ENCODE data around the gene HBD.

Gene HBD

GRCh38 chr11:5234381-5234834, at the start of gene HBD:
Gene HBD (minus strand): TSS chr11:5234483. CDS start chr11:5234433, 50 bp downstream.
- DNase-seq (ENCODE audit: low read depth) = no peak

GRCh38 chr11:5283882-5284281, 49.6 kb upstream of the HBD start:
- H3K4me3 ChIP-seq (ENCODE audit: low read length) = no peak overlapping the region
- TF ChIP-seq, protein P1, sequence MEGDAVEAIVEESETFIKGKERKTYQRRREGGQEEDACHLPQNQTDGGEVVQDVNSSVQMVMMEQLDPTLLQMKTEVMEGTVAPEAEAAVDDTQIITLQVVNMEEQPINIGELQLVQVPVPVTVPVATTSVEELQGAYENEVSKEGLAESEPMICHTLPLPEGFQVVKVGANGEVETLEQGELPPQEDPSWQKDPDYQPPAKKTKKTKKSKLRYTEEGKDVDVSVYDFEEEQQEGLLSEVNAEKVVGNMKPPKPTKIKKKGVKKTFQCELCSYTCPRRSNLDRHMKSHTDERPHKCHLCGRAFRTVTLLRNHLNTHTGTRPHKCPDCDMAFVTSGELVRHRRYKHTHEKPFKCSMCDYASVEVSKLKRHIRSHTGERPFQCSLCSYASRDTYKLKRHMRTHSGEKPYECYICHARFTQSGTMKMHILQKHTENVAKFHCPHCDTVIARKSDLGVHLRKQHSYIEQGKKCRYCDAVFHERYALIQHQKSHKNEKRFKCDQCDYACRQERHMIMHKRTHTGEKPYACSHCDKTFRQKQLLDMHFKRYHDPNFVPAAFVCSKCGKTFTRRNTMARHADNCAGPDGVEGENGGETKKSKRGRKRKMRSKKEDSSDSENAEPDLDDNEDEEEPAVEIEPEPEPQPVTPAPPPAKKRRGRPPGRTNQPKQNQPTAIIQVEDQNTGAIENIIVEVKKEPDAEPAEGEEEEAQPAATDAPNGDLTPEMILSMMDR (IDR thresholded peaks at IDR 0.05; ENCODE audit: insufficient read depth, low read depth, low read length, missing control alignments) = no peak
- DNase-seq (ENCODE audit: low read depth) = no peak

More at GRCh38 chr11:5234381-5234834, at the start of gene HBD:
- TF ChIP-seq, protein P1 (IDR thresholded peaks at IDR 0.05; ENCODE audit: insufficient read depth, low read depth, low read length, missing control alignments) = no peak
- no peak within 1 kb of the TSS for H3K4me3 ChIP-seq (ENCODE audit: low read length)

GRCh38 chr11:5283086-5283485, 48.8 kb upstream of the HBD start:
- H3K4me3 ChIP-seq (ENCODE audit: low read length) = no peak overlapping the region
- no peak for DNase-seq (ENCODE audit: low read depth)
- TF ChIP-seq, protein P1 (IDR thresholded peaks at IDR 0.05; ENCODE audit: insufficient read depth, low read depth, low read length, missing control alignments) = no peak

DNA sequence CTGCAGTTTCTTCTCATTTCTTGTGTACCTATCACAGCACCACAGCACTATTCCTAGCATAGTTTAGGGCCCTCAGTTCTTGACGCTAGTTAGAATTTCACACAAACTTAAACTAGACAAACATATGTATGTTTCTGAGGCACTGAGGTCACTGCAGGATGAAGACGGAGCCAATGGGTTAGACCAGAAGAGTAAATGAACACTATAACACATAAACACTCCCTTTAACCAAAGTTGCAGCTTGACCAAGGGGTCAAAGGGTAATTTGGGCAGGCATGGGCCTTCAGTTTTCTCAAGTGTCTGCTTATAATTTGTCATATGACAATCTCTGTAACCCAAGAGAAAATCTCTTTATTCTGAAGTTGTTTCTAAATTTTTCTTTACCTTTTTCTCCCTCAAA, 48.3 kb upstream of the HBD start:
- TF ChIP-seq, protein P1 (IDR thresholded peaks at IDR 0.05; ENCODE audit: insufficient read depth, low read depth, low read length, missing control alignments) = no peak
- no peak overlapping the region for H3K4me3 ChIP-seq (ENCODE audit: low read length)
- DNase-seq (ENCODE audit: low read depth) = no peak

GRCh38 chr11:5281596-5281995, 47.3 kb upstream of the HBD start:
- no peak for DNase-seq (ENCODE audit: low read depth)
- TF ChIP-seq, protein P1 (IDR thresholded peaks at IDR 0.05; ENCODE audit: insufficient read depth, low read depth, low read length, missing control alignments) = no peak
- no peak overlapping the region for H3K4me3 ChIP-seq (ENCODE audit: low read length)

DNA sequence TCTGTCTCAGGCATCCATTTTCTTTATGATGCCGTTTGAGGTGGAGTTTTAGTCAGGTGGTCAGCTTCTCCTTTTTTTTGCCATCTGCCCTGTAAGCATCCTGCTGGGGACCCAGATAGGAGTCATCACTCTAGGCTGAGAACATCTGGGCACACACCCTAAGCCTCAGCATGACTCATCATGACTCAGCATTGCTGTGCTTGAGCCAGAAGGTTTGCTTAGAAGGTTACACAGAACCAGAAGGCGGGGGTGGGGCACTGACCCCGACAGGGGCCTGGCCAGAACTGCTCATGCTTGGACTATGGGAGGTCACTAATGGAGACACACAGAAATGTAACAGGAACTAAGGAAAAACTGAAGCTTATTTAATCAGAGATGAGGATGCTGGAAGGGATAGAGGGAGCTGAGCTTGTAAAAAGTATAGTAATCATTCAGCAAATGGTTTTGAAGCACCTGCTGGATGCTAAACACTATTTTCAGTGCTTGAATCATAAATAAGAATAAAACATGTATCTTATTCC, 46.4 kb upstream of the HBD start:
- TF ChIP-seq, protein P1 (IDR thresholded peaks at IDR 0.05; ENCODE audit: insufficient read depth, low read depth, low read length, missing control alignments) = no peak
- peak; percentile 99 for DNase-seq (ENCODE audit: low read depth)
- H3K4me3 ChIP-seq (ENCODE audit: low read length) = no peak overlapping the region

GRCh38 chr11:5279471-5280090, 45.3 kb upstream of the HBD start:
- DNase-seq (ENCODE audit: low read depth) = no peak
- TF ChIP-seq, protein P1 (IDR thresholded peaks at IDR 0.05; ENCODE audit: insufficient read depth, low read depth, low read length, missing control alignments) = no peak
- H3K4me3 ChIP-seq (ENCODE audit: low read length) = no peak overlapping the region

Measured in epithelial cell of esophagus (primary cell).